Heart left ventricle (tissue), 16 donors: Measurements from ENCODE around the gene ZBTB22. TPM values are rescaled to one million over a fixed set of nuclear protein-coding genes. Genes with fewer than 3 reads are reported as not detected.
A peak's percentile ranks its signal among the peaks of the same experiment; 100 is the strongest.

ENCODE experiments used
- ATAC-seq, 4 donors: fragments of 200-7000 bp; cut with Tn5 transposase; one replicate each; pipeline ENCODE4 v1.9.1; 2020 to 2022; ENCODE audit warnings: moderate library complexity in 4 of 4, mild to moderate bottlenecking in 3 of 4, moderate number of reproducible peaks in 1 of 4
- DNase-seq, 5 donors: peaks; one replicate each; pipeline ENCODE4 v3.0.0-alpha.2; 2020
- H3K27ac ChIP-seq, 12 donors: fragments of 200-600 bp; sonication (generic) in 4 of 12; one replicate each; pipeline versions ENCODE4 v1.5.0 to v1.8.0; 2016 to 2022; ENCODE audit warnings: mild to moderate bottlenecking in 2 of 12
- H3K27me3 ChIP-seq, 9 donors: fragments of 200-600 bp; sonication (generic) in 2 of 9; one replicate each; pipeline versions ENCODE4 v1.5.1 to v1.8.0; 2016 to 2022; ENCODE audit warnings: mild to moderate bottlenecking in 3 of 9
- H3K36me3 ChIP-seq, 9 donors: fragments of 200-600 bp; sonication (generic) in 2 of 9; one replicate each; pipeline versions ENCODE4 v1.5.0 to v1.8.0; 2018 to 2022; ENCODE audit warnings: mild to moderate bottlenecking in 2 of 9
- H3K4me1 ChIP-seq, 12 donors: fragments of 200-600 bp; sonication (generic) in 4 of 12; one replicate each; pipeline versions ENCODE4 v1.5.0 to v1.8.0; 2016 to 2022; ENCODE audit warnings: mild to moderate bottlenecking in 3 of 12
- H3K4me3 ChIP-seq, 12 donors: fragments of 200-600 bp; sonication (generic) in 4 of 12; one replicate each; pipeline versions ENCODE4 v1.5.0 to v1.8.0; 2017 to 2022; ENCODE audit warnings: mild to moderate bottlenecking in 9 of 12, moderate library complexity in 4 of 12
- H3K9me3 ChIP-seq, 12 donors: fragments of 200-600 bp; sonication (generic) in 4 of 12; one replicate each; pipeline versions ENCODE4 v1.5.0 to v1.8.0; 2016 to 2022; ENCODE audit warnings: mild to moderate bottlenecking in 1 of 12
- CTCF ChIP-seq, 12 donors: fragments of 200-600 bp; sonication (generic) in 4 of 12; IDR thresholded peaks; one replicate each; pipeline versions ENCODE4 v1.5.0 to v1.8.0; 2018 to 2022; ENCODE audit warnings: antibody characterized with exemption in 12 of 12, mild to moderate bottlenecking in 5 of 12
- POLR2A ChIP-seq, 2 donors: fragments of 450-650 bp; IDR thresholded peaks; one replicate each; pipeline ENCODE4 v1.6.1; 2017; ENCODE audit warnings: antibody characterized with exemption in 2 of 2, mild to moderate bottlenecking in 2 of 2, moderate library complexity in 2 of 2
- WGBS, 4 donors: extraction: QIAGEN DNeasy Blood & Tissue Kit in 2 of 4; methylation state at CpG; one replicate each; pipeline versions ENCODE4 v1.1.5 to v1.1.7; 2013 to 2018; 5-methylcytosine and 5-hydroxymethylcytosine counted together
- intact Hi-C, 10 donors: fragments of 100-400 bp; cut with DNase I; formaldehyde crosslinking; loops; one replicate each; pipeline versions ENCODE4 v1.11.1 to v1.14.2; 2022
- microRNA-seq, 4 donors: library from miRNA; unstranded; fragments of <30 nt; microRNA quantifications; one replicate each; pipeline versions ENCODE4 to v1.2.0, GENCODE V29; 2017 to 2020
- polyA plus RNA-seq, 2 donors: library from polyadenylated mRNA; stranded (reverse); fragments of 200-250 nt; gene quantifications; one replicate each; pipeline ENCODE4 v1.2.3, GENCODE V29; 2013
- total RNA-seq, 9 donors: library from RNA; depleted of rRNA in 2 of 9; stranded (reverse); fragments of >200 nt in 2 of 9; fragmentation: NEBNext Ultra II Directional in 3 of 9; extraction: Animal tissue kit (Norgen Biotek cat#: 25700) in 3 of 9; gene quantifications; one replicate each; pipeline versions ENCODE4 v1.1.0 to v1.2.4, GENCODE V29; 2016 to 2023
- donor health status: ischemic (EF 13 %, LVEDD 7.1; RV severe dilation, severe dysfunction).
- donor health status: healthy with polysubstance abuse.
- donor health status: DM: no; HTN: yes; CAD: no.
- donor health status: DM: no; HTN: no; CAD: no.
- donor health status: ischemic (EF 25% LVEDD 6.9; RV normal size, moderate dysfunction).
- donor health status: ischemic (EF 25% LVEDD 5.7; RV mildly dilated, moderate dysfunction).
- donor health status: healthy.
- donor health status: DM: yes; HTN: yes; CAD: no.
- donor health status: ischemic (EF 35%, LVEDD 5.7; RV mildly dilated, moderate dysfunction).
- donor health status: nonischemic (EF 11% LVEDD 7.7; RV severe dilation, severe dysfunction).
- donor health status: DM: yes; HTN: yes; CAD: no.
- donor health status: PGD.
- donor health status: ischemic (EF 29% LVEDD 5.4; RV normal size, mild dysfunction).
- donor health status: nonischemic (EF 23%, LVEDD 6.1; RV moderate dilation, normal function).

ZBTB22 gene
- total and polyA plus RNA-seq, 11 donors: 7.5 to 22.1 (median 14.0) TPM

GRCh38 chr6:33272275-33273128, 45.0 kb downstream of the ZBTB22 start:
- no peak for TF ChIP-seq CTCF (IDR thresholded peaks at IDR 0.05)
- TF ChIP-seq POLR2A (IDR thresholded peaks at IDR 0.05): no peak
- ATAC-seq: peak; percentile 8 to 22 (median 12)
- Histone ChIP-seq H3K27ac (peak overlapping the region in 11 of 12 donors; percentile 86 to 98 (median 93)), H3K9me3 (no peaks in the 10 kb centered on the region), H3K27me3 (no peaks in the 10 kb centered on the region), H3K4me3 (peak overlapping the region; percentile 68 to 92 (median 76)), H3K36me3 (peaks cover 0 to 65% (median 57%) of the 10 kb centered on the region in 9 donors), H3K4me1 (peaks cover 15 to 68% (median 54%) of the 10 kb centered on the region in 12 donors)
- intact Hi-C loops: loop anchor here in 1 of 10 donors (2.0 kb wide), 1 partner anchor 16 kb away; the partner anchor contains the start of genes PFDN6 and WDR46
- DNase-seq: no peak
- 11 to 20% (median 12%) methylated on average over 14 to 22 of the region's 22 CpGs for WGBS, 4 donors

- intact Hi-C loops: loop anchor here in 1 of 10 donors (2.0 kb wide), 1 partner anchor 17 kb away; the partner anchor contains the start of genes PFDN6 and WDR46
- H3K36me3 ChIP-seq: peaks cover 0 to 72% (median 66%) of the 10 kb centered on the region in 9 donors
- no peaks in the 10 kb centered on the region for H3K27me3 ChIP-seq
- whole genome bisulfite sequencing, 4 donors: 0 to 1% (median 1%) methylated on average over 35 to 48 of the region's 48 CpGs
- H3K4me1 ChIP-seq: peaks cover 15 to 60% (median 49%) of the 10 kb centered on the region in 12 donors
- H3K9me3 ChIP-seq: no peaks in the 10 kb centered on the region
- peak; percentile 96 to 98 (median 98) for ATAC-seq
- peak within 1 kb of the TSS; percentile 86 to 98 (median 93) for H3K27ac ChIP-seq
- TF ChIP-seq CTCF (IDR thresholded peaks at IDR 0.05) (peak in 1 of 12 donors; percentile 9), POLR2A (IDR thresholded peaks at IDR 0.05) (peak; percentile 18 to 94)
- peak within 1 kb of the TSS; percentile 68 to 92 (median 76) for H3K4me3 ChIP-seq
- peak; percentile 90 to 96 (median 95) for DNase-seq
Observed at GRCh38 chr6:33271468-33272274, 45.9 kb downstream of the ZBTB22 start, which contains the start of the genes RPS18 and VPS52. Gene RPS18, plus strand, starts transcription at chr6:33272075. Its CDS starts 45 bp downstream, at chr6:33272120. Gene VPS52, minus strand, starts transcription at chr6:33271876. Its CDS starts 201 bp downstream, at chr6:33271675.

GRCh38 chr6:33271117-33271467, 46.5 kb downstream of the ZBTB22 start:
- Histone ChIP-seq H3K4me1 (peaks cover 9 to 54% (median 44%) of the 10 kb centered on the region in 12 donors), H3K36me3 (peaks cover 0 to 72% (median 67%) of the 10 kb centered on the region in 9 donors), H3K27me3 (no peaks in the 10 kb centered on the region), H3K4me3 (peak overlapping the region; percentile 68 to 92 (median 76)), H3K27ac (peak overlapping the region; percentile 86 to 98 (median 93)), H3K9me3 (no peaks in the 10 kb centered on the region)
- WGBS, 4 donors: 1 to 4% (median 2%) methylated on average over 7 of the region's 7 CpGs
- TF ChIP-seq CTCF (IDR thresholded peaks at IDR 0.05) (no peak), POLR2A (IDR thresholded peaks at IDR 0.05) (no peak)
- ATAC-seq (peak; percentile 0 to 25 (median 8)), DNase-seq (no peak)
- intact Hi-C loops: no loop called here

Small RNA genes lying within 50 kb of the gene (microRNA-seq; reads per million reads assigned to microRNA genes)
- gene MIR6834 (0 to 0.06 (median 0) reads per million in 4 donors), gene MIR6873 (0 to 0.26 (median 0) reads per million in 4 donors)

Other genes starting within 250 kb of the ZBTB22 start
- 100 to 1,000 TPM in 2 of 9 donors, 10 to 100 TPM in 7; 18.6 to 438 (median 51.0) TPM for gene HLA-DPA1, start 244.1 kb downstream of the ZBTB22 start, total RNA-seq
- gene HLA-DPA1, start 244.1 kb downstream of the ZBTB22 start, polyA plus RNA-seq: 10 to 100 TPM; 18.2 to 23.5 TPM
- 100 to 1,000 TPM in 2 of 9 donors, 10 to 100 TPM in 7; 16.6 to 346 (median 30.7) TPM for gene HLA-DPB1, start 241.8 kb downstream of the ZBTB22 start, total RNA-seq
- gene HLA-DPB1, start 241.8 kb downstream of the ZBTB22 start, polyA plus RNA-seq: 10 to 100 TPM; 25.0 to 30.1 TPM
- gene COL11A2, start 125.3 kb downstream of the ZBTB22 start, total RNA-seq: 1 to 10 TPM in 4 of 9 donors, under 1 TPM in 5; 0.42 to 2.3 (median 0.93) TPM
- 1 to 10 TPM in 1 of 2 donors, under 1 TPM in 1; 0.39 to 4.9 TPM for gene COL11A2, start 125.3 kb downstream of the ZBTB22 start, polyA plus RNA-seq
- gene RXRB, start 117.1 kb downstream of the ZBTB22 start, total RNA-seq: 10 to 100 TPM; 20.7 to 39.6 (median 33.4) TPM
- 10 to 100 TPM; 24.6 to 29.8 TPM for gene RXRB, start 117.1 kb downstream of the ZBTB22 start, polyA plus RNA-seq
- 10 to 100 TPM; 42.4 to 70.4 (median 55.3) TPM for gene SLC39A7, start 116.9 kb downstream of the ZBTB22 start, total RNA-seq
- 100 to 1,000 TPM in 1 of 2 donors, 10 to 100 TPM in 1; 39.9 to 197 TPM for gene SLC39A7, start 116.9 kb downstream of the ZBTB22 start, polyA plus RNA-seq
- 10 to 100 TPM; 15.8 to 31.7 (median 18.8) TPM for gene HSD17B8, start 113.1 kb downstream of the ZBTB22 start, total RNA-seq
- 10 to 100 TPM; 16.7 to 17.9 TPM for gene HSD17B8, start 113.1 kb downstream of the ZBTB22 start, polyA plus RNA-seq
- gene RING1, start 109.2 kb downstream of the ZBTB22 start, total RNA-seq: 10 to 100 TPM in 8 of 9 donors, 1 to 10 TPM in 1; 8.4 to 32.2 (median 27.3) TPM
- 10 to 100 TPM; 26.2 to 36.9 TPM for gene RING1, start 109.2 kb downstream of the ZBTB22 start, polyA plus RNA-seq
- 10 to 100 TPM; 26.4 to 47.0 (median 34.2) TPM for gene VPS52, start 45.9 kb downstream of the ZBTB22 start, total RNA-seq
- gene VPS52, start 45.9 kb downstream of the ZBTB22 start, polyA plus RNA-seq: 10 to 100 TPM; 25.1 to 33.0 TPM
- gene RPS18, start 45.7 kb downstream of the ZBTB22 start, total RNA-seq: 1,000 to 10,000 TPM in 4 of 9 donors, 100 to 1,000 TPM in 5; 685 to 1,292 (median 971) TPM
- gene RPS18, start 45.7 kb downstream of the ZBTB22 start, polyA plus RNA-seq: 1,000 to 10,000 TPM; 2,229 to 3,458 TPM
- gene B3GALT4, start 40.6 kb downstream of the ZBTB22 start, total RNA-seq: 10 to 100 TPM in 2 of 9 donors, 1 to 10 TPM in 7; 7.3 to 13.8 (median 9.1) TPM
- 1 to 10 TPM; 7.4 to 8.7 TPM for gene B3GALT4, start 40.6 kb downstream of the ZBTB22 start, polyA plus RNA-seq
- 10 to 100 TPM; 12.2 to 39.5 (median 21.4) TPM for gene WDR46, start 28.5 kb downstream of the ZBTB22 start, total RNA-seq
- 10 to 100 TPM; 20.8 to 41.0 TPM for gene WDR46, start 28.5 kb downstream of the ZBTB22 start, polyA plus RNA-seq
- 10 to 100 TPM; 29.2 to 62.2 (median 43.2) TPM for gene PFDN6, start 28.1 kb downstream of the ZBTB22 start, total RNA-seq
- 100 to 1,000 TPM; 243 to 287 TPM for gene PFDN6, start 28.1 kb downstream of the ZBTB22 start, polyA plus RNA-seq
- gene RGL2, start 18.8 kb downstream of the ZBTB22 start, total RNA-seq: 10 to 100 TPM; 39.3 to 61.1 (median 48.4) TPM
- 10 to 100 TPM; 34.9 to 67.8 TPM for gene RGL2, start 18.8 kb downstream of the ZBTB22 start, polyA plus RNA-seq
- gene TAPBP, start 3.7 kb downstream of the ZBTB22 start, total RNA-seq: 100 to 1,000 TPM in 5 of 9 donors, 10 to 100 TPM in 4; 51.6 to 248 (median 107) TPM
- 10 to 100 TPM; 28.3 to 36.9 TPM for gene TAPBP, start 3.7 kb downstream of the ZBTB22 start, polyA plus RNA-seq
- gene DAXX, start 5.2 kb upstream of the ZBTB22 start, total RNA-seq: 10 to 100 TPM; 15.6 to 46.4 (median 18.7) TPM
- 10 to 100 TPM; 13.8 to 30.8 TPM for gene DAXX, start 5.2 kb upstream of the ZBTB22 start, polyA plus RNA-seq
- gene KIFC1, start 74.1 kb upstream of the ZBTB22 start, total RNA-seq: 1 to 10 TPM in 3 of 9 donors, under 1 TPM in 3, not detected in 3; 0.39 to 7.0 (median 1.0) TPM
- gene KIFC1, start 74.1 kb upstream of the ZBTB22 start, polyA plus RNA-seq: under 1 TPM; 0.04 to 0.30 TPM
- gene PHF1, start 93.3 kb upstream of the ZBTB22 start, total RNA-seq: 10 to 100 TPM; 43.0 to 82.1 (median 47.3) TPM
- 10 to 100 TPM; 54.0 to 77.0 TPM for gene PHF1, start 93.3 kb upstream of the ZBTB22 start, polyA plus RNA-seq
- 100 to 1,000 TPM in 8 of 9 donors, 10 to 100 TPM in 1; 99.3 to 142 (median 120) TPM for gene CUTA, start 100.4 kb upstream of the ZBTB22 start, total RNA-seq
- 100 to 1,000 TPM; 139 to 142 TPM for gene CUTA, start 100.4 kb upstream of the ZBTB22 start, polyA plus RNA-seq
- 1 to 10 TPM; 2.4 to 9.9 (median 4.4) TPM for gene SYNGAP1, start 102.3 kb upstream of the ZBTB22 start, total RNA-seq
- 1 to 10 TPM; 5.0 to 5.8 TPM for gene SYNGAP1, start 102.3 kb upstream of the ZBTB22 start, polyA plus RNA-seq
- 1 to 10 TPM; 2.5 to 6.4 (median 4.7) TPM for gene ZBTB9, start 136.8 kb upstream of the ZBTB22 start, total RNA-seq
- 1 to 10 TPM; 2.2 to 5.6 TPM for gene ZBTB9, start 136.8 kb upstream of the ZBTB22 start, polyA plus RNA-seq